Transverse colon (tissue), 4 donors: ENCODE results near the gene PDAP1.
"Not testable (repeated sequence)": the region's sequence is repeated elsewhere in the genome, so short reads cannot be mapped to it uniquely, and the experiment has no call there.

Source experiments
- CTCF ChIP-seq, 5 experiments: fragments of 200-600 bp in 3 of 5; fragments of 450-650 bp in 2 of 5; sonication (generic) in 3 of 5; IDR thresholded peaks; 1 replicate in 2 of 5; 2 replicates in 3 of 5; pipeline ENCODE4 v1.5.1; 2016 to 2017; ENCODE audit warnings: antibody characterized with exemption in 5 of 5, inconsistent platforms in 3 of 5, mild to moderate bottlenecking in 2 of 5, moderate library complexity in 1 of 5
- POLR2A ChIP-seq: fragments of 450-650 bp; IDR thresholded peaks from one replicate; pipeline ENCODE4 v1.6.1; 2016; ENCODE audit warnings: antibody characterized with exemption, mild to moderate bottlenecking, moderate library complexity
- POLR2AphosphoS5 ChIP-seq, 3 donors: sonication (generic); formaldehyde crosslinking; IDR thresholded peaks; one replicate each; pipeline ENCODE4 v1.6.1; 2016; ENCODE audit warnings: antibody characterized with exemption in 3 of 3

- TF ChIP-seq POLR2AphosphoS5 (IDR thresholded peaks at IDR 0.05) (peak in 1 of 3 donors; percentile 24), CTCF (IDR thresholded peaks at IDR 0.05) (peak; percentile 58 to 74 (median 70))
- TF ChIP-seq POLR2A, result not testable (repeated sequence)
These were observed 7.2 kb upstream of the PDAP1 start for GRCh38 chr7:99415513-99416127.
